ENCODE data around the gene CCDC57.

- TF ChIP-seq CTCF (IDR thresholded peaks at IDR 0.05) (no peak), POLR2A (IDR thresholded peaks at IDR 0.05) (no peak), EP300 (IDR thresholded peaks at IDR 0.05; ENCODE audit: low read depth) (no peak)
Measured at GRCh38 chr17:82127315-82127595, 85.4 kb downstream of the CCDC57 start.

Measured in transverse colon (tissue), 3 donors.